Activated CD4-positive, alpha-beta T cell treated with anti-CD3 and anti-CD28 coated beads for 36 hours (primary cell): ENCODE results near the gene COL23A1. TPM values are rescaled to one million over a fixed set of nuclear protein-coding genes. Genes with fewer than 3 reads are reported as not detected.
A peak's percentile ranks its signal among the peaks of the same experiment; 100 is the strongest.
"Not testable (repeated sequence)": the region's sequence is repeated elsewhere in the genome, so short reads cannot be mapped to it uniquely, and the experiment has no call there.

Experiments
- ATAC-seq: fragments of 200-7000 bp; cut with Tn5 transposase; one replicate; pipeline ENCODE4 v1.10.0; 2021; ENCODE audit warnings: mild to moderate bottlenecking, moderate library complexity
- CTCF ChIA-PET: fragments of 350-600 bp; sonication (Branson Sonifier 250); formaldehyde crosslinking; loops from one replicate; lab custom pipeline; 2021; ENCODE audit warnings: antibody characterized with exemption; lab: Charles Lee
- POLR2A ChIA-PET: fragments of 350-600 bp; sonication (Branson Sonifier 250); formaldehyde crosslinking; loops from one replicate; lab custom pipeline; 2021; ENCODE audit warnings: antibody characterized with exemption, inconsistent platforms; lab: Charles Lee
- DNase-seq: peaks from one replicate; pipeline ENCODE4 v3.0.0-alpha.2; 2020
- H3K27ac Mint-ChIP-seq: one replicate; pipeline ENCODE4 v1.8.0; 2021; ENCODE audit warnings: mixed read lengths
- H3K27me3 Mint-ChIP-seq: one replicate; pipeline ENCODE4 v1.8.0; 2021; ENCODE audit warnings: mixed read lengths
- H3K36me3 Mint-ChIP-seq: one replicate; pipeline ENCODE4 v1.8.0; 2021; ENCODE audit warnings: low read depth, mixed read lengths
- H3K4me1 Mint-ChIP-seq: one replicate; pipeline ENCODE4 v1.8.0; 2021; ENCODE audit warnings: mixed read lengths
- H3K4me3 Mint-ChIP-seq: one replicate; pipeline ENCODE4 v1.8.0; 2021; ENCODE audit warnings: mild to moderate bottlenecking, moderate library complexity, mixed read lengths
- H3K9me3 Mint-ChIP-seq: one replicate; pipeline ENCODE4 v1.8.0; 2021; ENCODE audit warnings: low read depth, mixed read lengths
- intact Hi-C, 2 experiments: fragments of 100-400 bp; cut with DNase I in 1 of 2; cut with micrococcal nuclease in 1 of 2; formaldehyde crosslinking; loops; one replicate each; pipeline versions ENCODE4 v1.14.2 to v1.15.1; 2022 to 2024; cut with DNase I, micrococcal nuclease
- total RNA-seq, 2 experiments: library from RNA; stranded (reverse); gene quantifications; one replicate each; pipeline ENCODE4 v1.2.3, GENCODE V29; 2021

The COL23A1 gene
- total RNA-seq, 2 experiments from 2014 or later: not detected

DNA sequence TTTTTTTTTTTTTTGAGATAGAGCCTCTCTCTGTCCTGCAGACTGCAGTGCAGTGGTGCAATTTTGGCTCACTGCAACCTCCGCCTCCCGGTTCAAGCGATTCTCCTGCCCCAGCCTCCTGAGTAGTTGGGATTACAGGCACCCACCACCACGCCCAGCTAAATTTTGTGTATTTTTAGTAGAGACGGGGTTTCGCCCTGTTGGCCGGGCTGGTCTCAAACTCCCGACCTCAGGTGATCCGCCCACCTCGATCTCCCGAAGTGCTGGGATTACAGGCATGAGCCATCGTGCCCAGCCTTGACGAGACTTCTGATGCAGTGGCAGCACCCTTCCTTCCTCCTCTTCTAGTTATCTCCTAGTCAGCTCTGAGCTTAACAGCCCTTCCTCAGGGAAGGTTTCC is 361.1 kb downstream of the COL23A1 start:
- POLR2A ChIA-PET, ATAC-seq, H3K9me3 Mint-ChIP-seq, DNase-seq, intact Hi-C loops, H3K4me3 Mint-ChIP-seq, H3K27me3 Mint-ChIP-seq: not testable (repeated sequence)
- CTCF ChIA-PET: interaction anchor here (1.1 kb wide), 1 partner anchor 9 kb away, joined by 5 read pairs; no protein-coding TSS in a partner anchor
- Mint-ChIP-seq H3K27ac (peak overlapping the region; percentile 22), H3K36me3 (peaks cover 56% of the 10 kb centered on the region), H3K4me1 (peaks cover 49% of the 10 kb centered on the region)

DNA sequence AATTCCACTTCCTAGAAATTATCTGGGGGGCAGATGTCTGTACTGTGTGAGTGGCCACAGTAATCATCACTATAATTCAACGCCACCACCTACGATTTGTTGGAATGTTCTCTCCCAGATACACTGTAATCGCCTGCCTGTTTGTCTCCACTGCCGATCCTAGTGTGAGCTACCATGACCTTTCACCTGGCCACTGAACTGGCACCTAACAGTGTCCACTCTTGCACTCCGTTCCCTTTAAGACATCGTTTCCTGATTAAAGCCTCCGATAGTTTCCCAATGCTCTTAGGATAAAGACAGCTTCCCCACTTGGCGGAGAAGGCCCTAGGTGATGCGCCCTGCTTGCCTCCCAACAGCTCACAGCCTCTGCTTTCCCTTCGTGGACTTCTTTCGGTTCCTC is 361.6 kb downstream of the COL23A1 start:
- intact Hi-C loops: no loop called here
- no peak for ATAC-seq
- Mint-ChIP-seq H3K27me3 (no peaks in the 10 kb centered on the region), H3K4me3 (no peak overlapping the region), H3K4me1 (peaks cover 49% of the 10 kb centered on the region), H3K27ac (no peak overlapping the region), H3K9me3 (no peaks in the 10 kb centered on the region), H3K36me3 (peaks cover 57% of the 10 kb centered on the region)
- DNase-seq: no peak
- CTCF ChIA-PET: interaction anchor here (1.1 kb wide), 1 partner anchor 9 kb away, joined by 5 read pairs; no protein-coding TSS in a partner anchor
- POLR2A ChIA-PET: no interaction called here

- Mint-ChIP-seq H3K9me3 (no peaks in the 10 kb centered on the region), H3K27me3 (no peaks in the 10 kb centered on the region), H3K36me3 (peaks cover 61% of the 10 kb centered on the region), H3K4me3 (no peak overlapping the region), H3K4me1 (peaks cover 47% of the 10 kb centered on the region), H3K27ac (peak overlapping the region; percentile 52)
- ATAC-seq (no peak), DNase-seq (no peak)
- ChIA-PET POLR2A (no interaction called here), CTCF (no interaction called here)
- intact Hi-C loops: no loop called here
Measured at GRCh38 chr5:178227929-178228328, 362.3 kb downstream of the COL23A1 start.

- POLR2A ChIA-PET: no interaction called here
- H3K36me3 Mint-ChIP-seq: peaks cover 65% of the 10 kb centered on the region
- H3K4me1 Mint-ChIP-seq: peaks cover 46% of the 10 kb centered on the region
- DNase-seq: no peak
- no peaks in the 10 kb centered on the region for H3K27me3 Mint-ChIP-seq
- no peak for ATAC-seq
- intact Hi-C loops: no loop called here
- peak overlapping the region; percentile 52 for H3K27ac Mint-ChIP-seq
- no peak overlapping the region for H3K4me3 Mint-ChIP-seq
- CTCF ChIA-PET: interaction anchor here (0.6 kb wide), 1 partner anchor 677 kb away, joined by 3 read pairs; no protein-coding TSS in a partner anchor
- no peaks in the 10 kb centered on the region for H3K9me3 Mint-ChIP-seq
Measured at GRCh38 chr5:178227138-178227659, 363.0 kb downstream of the COL23A1 start.

DNA sequence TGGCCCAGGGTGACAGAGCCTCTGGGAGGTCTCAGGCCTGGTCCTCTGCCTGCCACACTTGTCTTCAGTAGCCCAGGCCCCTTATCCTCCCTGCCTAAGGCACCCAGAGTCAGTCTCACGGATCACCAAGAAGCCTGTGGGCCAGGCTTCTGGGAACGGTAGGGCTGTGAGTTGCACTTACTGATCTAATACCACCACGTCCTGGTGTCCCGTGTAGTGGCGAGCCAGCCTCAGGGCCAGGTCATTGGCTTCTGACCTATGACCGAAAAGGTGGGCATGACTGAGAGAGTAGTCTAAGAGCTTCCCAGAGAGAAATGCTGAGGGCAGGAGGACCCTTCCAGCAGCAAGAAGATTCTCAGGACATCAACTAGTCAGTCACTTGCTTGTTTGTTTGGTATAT is 365.0 kb downstream of the COL23A1 start:
- Mint-ChIP-seq H3K27ac (no peak overlapping the region), H3K4me1 (peaks cover 44% of the 10 kb centered on the region), H3K27me3 (no peaks in the 10 kb centered on the region), H3K9me3 (no peaks in the 10 kb centered on the region), H3K36me3 (peaks cover 60% of the 10 kb centered on the region), H3K4me3 (no peak overlapping the region)
- POLR2A ChIA-PET: no interaction called here
- intact Hi-C loops: no loop called here
- DNase-seq: no peak
- ATAC-seq: no peak
- CTCF ChIA-PET: interaction anchor here (0.9 kb wide), 1 partner anchor 23 kb away, joined by 3 read pairs; no protein-coding TSS in a partner anchor

DNA sequence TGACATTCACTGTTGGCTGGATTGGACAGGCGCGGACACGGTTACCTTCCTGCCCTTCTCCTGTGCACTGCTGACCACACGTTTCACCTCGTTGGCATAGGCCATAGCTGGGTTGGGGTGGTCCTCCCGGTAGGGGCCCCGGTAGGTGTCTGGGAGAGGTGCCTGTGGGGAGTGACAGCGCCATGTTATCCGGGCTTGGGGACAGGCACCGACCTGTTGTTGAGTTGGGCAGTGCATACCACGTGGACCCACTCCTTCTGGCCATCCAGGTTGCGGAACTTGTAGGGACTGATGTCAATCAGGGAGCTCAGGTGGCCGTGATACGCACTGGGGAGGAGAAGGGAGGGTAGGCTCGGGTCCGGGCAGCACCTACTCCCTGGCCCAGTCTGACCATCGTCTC is 365.8 kb downstream of the COL23A1 start:
- ChIA-PET POLR2A (no interaction called here), CTCF (interaction anchor here (1.1 kb wide), 1 partner anchor 14 kb away, joined by 3 read pairs; no protein-coding TSS in a partner anchor)
- no peak for ATAC-seq
- H3K36me3 Mint-ChIP-seq: peaks cover 59% of the 10 kb centered on the region
- no peak overlapping the region for H3K4me3 Mint-ChIP-seq
- peaks cover 36% of the 10 kb centered on the region for H3K4me1 Mint-ChIP-seq
- intact Hi-C loops: no loop called here
- no peak overlapping the region for H3K27ac Mint-ChIP-seq
- H3K9me3 Mint-ChIP-seq: no peaks in the 10 kb centered on the region
- DNase-seq: no peak
- no peaks in the 10 kb centered on the region for H3K27me3 Mint-ChIP-seq

GRCh38 chr5:178223828-178224335 is 366.3 kb downstream of the COL23A1 start:
- CTCF ChIA-PET: interaction anchor here (1.1 kb wide), 1 partner anchor 15 kb away, joined by 3 read pairs; no protein-coding TSS in a partner anchor
- Mint-ChIP-seq H3K9me3 (no peaks in the 10 kb centered on the region), H3K27me3 (no peaks in the 10 kb centered on the region), H3K4me3 (no peak overlapping the region), H3K36me3 (peaks cover 59% of the 10 kb centered on the region), H3K4me1 (peaks cover 31% of the 10 kb centered on the region), H3K27ac (peak overlapping the region; percentile 35)
- intact Hi-C loops: no loop called here
- POLR2A ChIA-PET: no interaction called here
- DNase-seq (no peak), ATAC-seq (no peak)

GRCh38 chr5:178223196-178223773 is 366.9 kb downstream of the COL23A1 start:
- ChIA-PET CTCF (no interaction called here), POLR2A (no interaction called here)
- no peak for DNase-seq
- H3K4me3 Mint-ChIP-seq: no peak overlapping the region
- H3K4me1 Mint-ChIP-seq: peaks cover 26% of the 10 kb centered on the region
- H3K27me3 Mint-ChIP-seq: no peaks in the 10 kb centered on the region
- H3K9me3 Mint-ChIP-seq: no peaks in the 10 kb centered on the region
- no peak overlapping the region for H3K27ac Mint-ChIP-seq
- peaks cover 59% of the 10 kb centered on the region for H3K36me3 Mint-ChIP-seq
- ATAC-seq: no peak
- intact Hi-C loops: no loop called here

DNA sequence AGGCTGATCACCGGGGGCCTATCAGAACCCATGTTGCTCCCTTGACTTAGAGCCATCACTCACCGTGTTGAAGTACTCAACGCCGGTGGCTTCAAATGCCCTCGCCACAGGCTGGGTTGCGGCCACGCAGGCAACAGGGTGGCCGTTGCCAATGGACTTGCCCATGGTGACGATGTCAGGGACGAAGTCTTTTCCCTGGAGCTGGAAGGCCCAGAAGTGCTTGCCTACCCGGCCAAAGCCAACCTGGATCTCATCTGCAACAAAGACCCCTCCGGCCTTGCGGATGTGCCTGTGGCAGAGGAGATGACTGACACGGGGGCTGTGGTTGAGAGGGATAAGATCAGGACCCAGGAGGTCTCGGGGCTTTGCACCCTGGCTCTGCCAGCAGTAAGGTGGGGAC is 367.9 kb downstream of the COL23A1 start:
- peaks cover 17% of the 10 kb centered on the region for H3K4me1 Mint-ChIP-seq
- H3K9me3 Mint-ChIP-seq: no peaks in the 10 kb centered on the region
- no peak for ATAC-seq
- H3K36me3 Mint-ChIP-seq: peaks cover 52% of the 10 kb centered on the region
- H3K27me3 Mint-ChIP-seq: no peaks in the 10 kb centered on the region
- CTCF ChIA-PET: no interaction called here
- intact Hi-C loops: no loop called here
- H3K4me3 Mint-ChIP-seq: no peak overlapping the region
- H3K27ac Mint-ChIP-seq: no peak overlapping the region
- DNase-seq: no peak
- POLR2A ChIA-PET: interaction anchor here (1.0 kb wide), 1 partner anchor 13 kb away, joined by 4 read pairs; no protein-coding TSS in a partner anchor

DNA sequence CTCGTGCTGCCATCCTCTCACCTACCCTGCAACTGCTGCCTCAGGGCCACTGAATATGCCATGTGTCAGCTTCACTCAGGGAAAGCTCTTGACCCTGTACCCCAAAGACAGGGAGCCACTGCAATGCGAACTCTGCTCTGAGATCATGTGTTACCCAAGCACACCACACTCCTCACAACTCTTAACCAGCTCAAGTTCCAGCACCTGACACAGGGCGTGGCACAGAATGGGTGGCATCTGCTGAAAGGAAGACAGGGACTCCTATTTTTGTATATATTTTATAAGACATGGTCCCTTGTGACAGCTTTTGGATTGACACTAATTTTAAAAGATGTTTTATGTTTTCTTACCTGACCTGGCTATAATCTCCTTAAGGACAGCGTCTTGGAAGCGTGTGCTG is 368.3 kb downstream of the COL23A1 start:
- no peak for DNase-seq
- no peak overlapping the region for H3K4me3 Mint-ChIP-seq
- no peaks in the 10 kb centered on the region for H3K27me3 Mint-ChIP-seq
- CTCF ChIA-PET: no interaction called here
- intact Hi-C loops: no loop called here
- POLR2A ChIA-PET: interaction anchor here (1.0 kb wide), 1 partner anchor 13 kb away, joined by 4 read pairs; no protein-coding TSS in a partner anchor
- H3K27ac Mint-ChIP-seq: peak overlapping the region; percentile 71
- peaks cover 16% of the 10 kb centered on the region for H3K4me1 Mint-ChIP-seq
- no peak for ATAC-seq
- H3K9me3 Mint-ChIP-seq: no peaks in the 10 kb centered on the region
- H3K36me3 Mint-ChIP-seq: peaks cover 48% of the 10 kb centered on the region

DNA sequence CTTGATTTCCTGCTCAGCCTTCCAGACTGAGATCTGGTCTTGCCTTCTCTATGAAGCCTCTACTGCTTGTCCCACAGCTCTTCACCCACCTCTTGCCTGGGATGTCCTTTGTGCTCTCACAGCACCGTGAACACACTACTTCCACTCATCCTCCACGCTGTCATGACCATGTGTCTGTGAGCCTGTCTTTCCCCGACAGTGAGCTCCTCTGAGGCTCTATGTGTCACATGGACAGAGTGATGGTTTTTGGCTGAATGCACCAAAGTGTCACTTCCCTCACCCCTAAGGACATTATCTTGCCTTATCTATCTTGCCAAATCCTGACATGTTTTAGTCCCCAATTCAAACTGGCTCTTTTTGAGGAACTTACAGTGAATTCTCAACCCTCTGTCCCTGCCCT is 368.9 kb downstream of the COL23A1 start:
- POLR2A ChIA-PET: interaction anchor here (1.0 kb wide), 1 partner anchor 14 kb away, joined by 4 read pairs; no protein-coding TSS in a partner anchor
- CTCF ChIA-PET: no interaction called here
- H3K9me3 Mint-ChIP-seq: no peaks in the 10 kb centered on the region
- intact Hi-C loops: no loop called here
- H3K27me3 Mint-ChIP-seq: no peaks in the 10 kb centered on the region
- H3K27ac Mint-ChIP-seq: peak overlapping the region; percentile 71
- H3K4me3 Mint-ChIP-seq: no peak overlapping the region
- H3K36me3 Mint-ChIP-seq: peaks cover 50% of the 10 kb centered on the region
- ATAC-seq (peak; percentile 8), DNase-seq (no peak)
- H3K4me1 Mint-ChIP-seq: peaks cover 13% of the 10 kb centered on the region

GRCh38 chr5:178218827-178219226 is 371.4 kb downstream of the COL23A1 start:
- intact Hi-C loops: no loop called here
- H3K27ac Mint-ChIP-seq: no peak overlapping the region
- H3K4me3 Mint-ChIP-seq: no peak overlapping the region
- ATAC-seq (no peak), DNase-seq (no peak)
- peaks cover 49% of the 10 kb centered on the region for H3K36me3 Mint-ChIP-seq
- no peaks in the 10 kb centered on the region for H3K9me3 Mint-ChIP-seq
- no peaks in the 10 kb centered on the region for H3K27me3 Mint-ChIP-seq
- peaks cover 13% of the 10 kb centered on the region for H3K4me1 Mint-ChIP-seq
- CTCF ChIA-PET: interaction anchor here (0.7 kb wide), 1 partner anchor 32 kb away, joined by 4 read pairs; no protein-coding TSS in a partner anchor
- POLR2A ChIA-PET: no interaction called here
